H1 (cell line): Measurements from ENCODE around the gene GPR157. TPM values are rescaled to one million over a fixed set of nuclear protein-coding genes. Genes with fewer than 3 reads are reported as not detected.

Source experiments
- CTCF ChIA-PET: fragments of 300-600 bp; sonication (Branson Sonifier 250); formaldehyde crosslinking; loops from one replicate; lab custom pipeline; 2021; ENCODE audit not compliant: partially characterized antibody; lab: Charles Lee
- POLR2A ChIA-PET: fragments of 300-600 bp; sonication (Branson Sonifier 250); formaldehyde crosslinking; loops from one replicate; lab custom pipeline; 2021; ENCODE audit warnings: inconsistent platforms; ENCODE audit not compliant: partially characterized antibody; lab: Charles Lee
- DNase-seq, 2 experiments: peaks; one replicate each; pipeline versions ENCODE4 v3.0.0 to v3.0.0-alpha.2; 2010 to 2022; ENCODE audit warnings: low spot score in 2 of 2, low read depth in 1 of 2, mixed read lengths in 1 of 2
- FAIRE-seq: peaks from 2 replicates; lab custom pipeline; 2011; peaks lifted over from hg19 to GRCh38; lab: Jason Lieb, UNC
- H2AFZ ChIP-seq: 2 replicates; pipeline ENCODE4 v1.8.1; 2012; ENCODE audit warnings: low read length, inconsistent platforms
- H2AK5ac ChIP-seq: 2 replicates; pipeline ENCODE4 v1.6.1; 2013; ENCODE audit warnings: low read depth, low read length
- H2BK120ac ChIP-seq: replicated peaks from 2 replicates; pipeline ENCODE3; 2013; ENCODE audit warnings: low read depth, low read length, inconsistent platforms
- H2BK12ac ChIP-seq: 2 replicates; pipeline ENCODE4 v1.6.1; 2013; ENCODE audit warnings: low read depth, low read length
- H2BK15ac ChIP-seq: 2 replicates; pipeline ENCODE4 v1.6.1; 2013; ENCODE audit warnings: low read length
- H2BK20ac ChIP-seq: 2 replicates; pipeline ENCODE4 v1.6.1; 2013; ENCODE audit warnings: low read length
- H2BK5ac ChIP-seq: 2 replicates; pipeline ENCODE4 v1.6.1; 2013; ENCODE audit warnings: low read depth, low read length
- H3K14ac ChIP-seq: 2 replicates; pipeline ENCODE4 v1.6.1; 2013; ENCODE audit warnings: inconsistent platforms; ENCODE audit not compliant: insufficient read length
- H3K18ac ChIP-seq: 2 replicates; pipeline ENCODE4 v1.6.1; 2013; ENCODE audit warnings: low read length; ENCODE audit errors: extremely low read depth
- H3K23ac ChIP-seq: 2 replicates; pipeline ENCODE4 v1.6.1; 2013; ENCODE audit warnings: inconsistent platforms; ENCODE audit not compliant: insufficient read length
- H3K23me2 ChIP-seq: 2 replicates; pipeline ENCODE4 v1.6.1; 2013; ENCODE audit warnings: low read depth, low read length
- H3K27ac ChIP-seq: 2 replicates; pipeline ENCODE4 v1.6.1; 2011; ENCODE audit warnings: low read depth, low read length, inconsistent platforms
- H3K27me3 ChIP-seq, 4 experiments: replicated peaks in 1 of 4; 1 replicate in 1 of 4; 2 replicates in 3 of 4; pipeline versions ENCODE4 v1.6.1 to v1.8.1; 2011 to 2013; ENCODE audit warnings: low read length in 3 of 4, mild to moderate bottlenecking in 3 of 4, inconsistent platforms in 2 of 4, mixed read lengths in 2 of 4, moderate library complexity in 1 of 4; ENCODE audit not compliant: control insufficient read depth in 3 of 4, insufficient read depth in 3 of 4; ENCODE audit errors: extremely low read depth in 1 of 4
- H3K36me3 ChIP-seq, 4 experiments: 2 replicates each; pipeline versions ENCODE4 v1.6.1 to v1.8.1; 2011 to 2013; ENCODE audit warnings: mild to moderate bottlenecking in 4 of 4, low read length in 3 of 4, moderate library complexity in 2 of 4, control low read depth in 1 of 4, inconsistent platforms in 1 of 4; ENCODE audit not compliant: insufficient read depth in 4 of 4, control insufficient read depth in 2 of 4
- H3K4ac ChIP-seq: replicated peaks from 2 replicates; pipeline ENCODE3; 2013; ENCODE audit warnings: low read length, low read depth, mixed read lengths, inconsistent platforms; ENCODE audit not compliant: insufficient read length
- H3K4me1 ChIP-seq, 4 experiments: replicated peaks in 1 of 4; 1 replicate in 1 of 4; 2 replicates in 3 of 4; pipeline versions ENCODE4 v1.6.1 to v1.8.1; 2011 to 2013; ENCODE audit warnings: low read length in 3 of 4, inconsistent platforms in 2 of 4, mixed read lengths in 1 of 4; ENCODE audit not compliant: insufficient read depth in 4 of 4, control insufficient read depth in 3 of 4
- H3K4me2 ChIP-seq, 2 experiments: 2 replicates each; pipeline versions ENCODE4 v1.6.1 to v1.8.1; 2011 to 2013; ENCODE audit warnings: low read depth in 2 of 2, low read length in 2 of 2, control low read depth in 1 of 2, inconsistent platforms in 1 of 2, mild to moderate bottlenecking in 1 of 2; ENCODE audit not compliant: insufficient read depth in 1 of 2
- H3K4me3 ChIP-seq, 4 experiments: fragments of 200-600, 300-600 bp in 1 of 4; sonication (generic), shearing (Covaris generic), sonication (Bioruptor Twin) in 1 of 4; 2 replicates each; pipeline versions ENCODE4 v1.5.1 to v1.8.1; 2011 to 2016; ENCODE audit warnings: low read length in 4 of 4, low read depth in 3 of 4, control low read depth in 2 of 4, inconsistent platforms in 2 of 4, mild to moderate bottlenecking in 2 of 4, mixed read lengths in 1 of 4, moderate library complexity in 1 of 4; ENCODE audit not compliant: insufficient read depth in 2 of 4; ENCODE audit errors: extremely low read depth in 1 of 4
- H3K56ac ChIP-seq: replicated peaks from 2 replicates; pipeline ENCODE3; 2013; ENCODE audit warnings: low read depth, mild to moderate bottlenecking, mixed read lengths, low read length, inconsistent platforms; ENCODE audit not compliant: insufficient read length
- H3K79me1 ChIP-seq: 2 replicates; pipeline ENCODE4 v1.6.1; 2013; ENCODE audit warnings: low read depth, low read length, control low read depth
- H3K79me2 ChIP-seq, 2 experiments: 2 replicates each; pipeline versions ENCODE4 v1.6.1 to v1.8.1; 2012 to 2013; ENCODE audit warnings: low read length in 2 of 2, mild to moderate bottlenecking in 2 of 2, inconsistent platforms in 1 of 2; ENCODE audit not compliant: insufficient read depth in 2 of 2, control insufficient read depth in 1 of 2
- H3K9ac ChIP-seq, 4 experiments: replicated peaks in 1 of 4; 1 replicate in 1 of 4; 2 replicates in 3 of 4; pipeline versions ENCODE4 v1.6.1 to v1.8.1; 2011 to 2013; ENCODE audit warnings: low read depth in 3 of 4, low read length in 3 of 4, control low read depth in 2 of 4, mild to moderate bottlenecking in 2 of 4, moderate library complexity in 2 of 4, inconsistent platforms in 1 of 4; ENCODE audit errors: extremely low read depth in 1 of 4
- H3K9me3 ChIP-seq, 2 experiments: 2 replicates each; pipeline versions ENCODE4 v1.6.1 to v1.8.1; 2012 to 2013; ENCODE audit warnings: mild to moderate bottlenecking in 2 of 2, moderate library complexity in 2 of 2, control low read depth in 1 of 2, inconsistent platforms in 1 of 2, low read depth in 1 of 2, low read length in 1 of 2, mixed read lengths in 1 of 2; ENCODE audit not compliant: insufficient read depth in 2 of 2
- H4K20me1 ChIP-seq, 2 experiments: replicated peaks in 1 of 2; 2 replicates each; pipeline versions ENCODE3 to v1.8.1; 2011 to 2013; ENCODE audit warnings: inconsistent platforms in 2 of 2, low read length in 2 of 2, mild to moderate bottlenecking in 1 of 2; ENCODE audit not compliant: insufficient read depth in 2 of 2, control insufficient read depth in 1 of 2
- H4K5ac ChIP-seq: 2 replicates; pipeline ENCODE4 v1.6.1; 2013; ENCODE audit warnings: low read length, low read depth, mixed read lengths, inconsistent platforms; ENCODE audit not compliant: insufficient read length
- H4K8ac ChIP-seq: 2 replicates; pipeline ENCODE4 v1.8.0; 2013; ENCODE audit warnings: mild to moderate bottlenecking, moderate library complexity, low read length, inconsistent platforms; ENCODE audit not compliant: insufficient read depth; ENCODE audit errors: extremely low read depth
- H4K91ac ChIP-seq: replicated peaks from 2 replicates; pipeline ENCODE3; 2013; ENCODE audit warnings: low read length, mixed read lengths, inconsistent platforms; ENCODE audit not compliant: insufficient read length
- ASH2L ChIP-seq: fragments of 200-600, 300-600 bp; sonication (generic); IDR thresholded peaks from one replicate; pipeline ENCODE4 v1.7.1; 2017; ENCODE audit warnings: low read length
- CHD1 ChIP-seq: IDR thresholded peaks from 2 replicates; pipeline ENCODE4 v1.6.1; 2012; ENCODE audit warnings: low read depth, low read length, improper control_type of control experiment
- GABPA ChIP-seq: IDR thresholded peaks from 2 replicates; pipeline ENCODE4 v1.6.1; 2011; ENCODE audit warnings: mild to moderate bottlenecking, low read length, moderate library complexity, borderline replicate concordance; ENCODE audit not compliant: insufficient read depth
- KDM4A ChIP-seq: IDR thresholded peaks from one replicate; pipeline ENCODE4 v1.7.1; 2012; ENCODE audit warnings: low read depth, mild to moderate bottlenecking, moderate library complexity, low read length, inconsistent platforms; ENCODE audit not compliant: severe bottlenecking
- ZNF274 ChIP-seq: IDR thresholded peaks from 2 replicates; pipeline ENCODE4 v1.7.0; 2012; ENCODE audit warnings: low read length, borderline replicate concordance; ENCODE audit errors: extremely low read depth
- WGBS, 2 experiments: shearing (Covaris generic) in 1 of 2; methylation state at CpG; one replicate each; pipeline versions ENCODE4 v1.1.6 to v1.1.7; 2013 to 2015; ENCODE audit warnings: low lambda C conversion rate in 2 of 2, mixed read lengths in 2 of 2, inconsistent platforms in 1 of 2, low coverage in 1 of 2, missing lambda C conversion rate in 1 of 2; ENCODE audit not compliant: insufficient replicate concordance in 2 of 2, insufficient coverage in 1 of 2, insufficient read length in 1 of 2; ENCODE audit errors: extremely low coverage in 1 of 2, missing lambda C conversion rate in 1 of 2; 5-methylcytosine and 5-hydroxymethylcytosine counted together
- polyA plus RNA-seq, 7 experiments: library from polyadenylated mRNA; depleted of rRNA in 3 of 7; stranded (reverse) in 5 of 7; unstranded in 2 of 7; fragments of >200 nt in 5 of 7; fragments of 200-250 nt in 2 of 7; gene quantifications; 1 replicate in 5 of 7; 2 replicates in 1 of 7; 4 replicates in 1 of 7; pipeline versions ENCODE4 v1.2.1 to v1.2.3, GENCODE V29; 2011 to 2013; ENCODE audit warnings: missing spikeins in 2 of 7, mixed read lengths in 2 of 7
- total RNA-seq: library from RNA; stranded (reverse); fragmentation: NEBNext Ultra II Directional; extraction: Animal tissue kit (Norgen Biotek cat#: 25700); gene quantifications from 2 replicates; pipeline ENCODE4 v1.2.1, GENCODE V29; 2021

The GPR157 gene
- total and polyA plus RNA-seq, 2 of the 8 experiments (the other 6 are each of a cell fraction or from before 2014, with no cell fraction given), result 1.0 to 11.0 TPM

GRCh38 chr1:9086796-9087195, 42.1 kb downstream of the GPR157 start:
- FAIRE-seq, result no peak
- no peak overlapping the region for H2BK15ac ChIP-seq
- H3K23ac ChIP-seq, result no peak overlapping the region
- H3K56ac ChIP-seq, result no peak overlapping the region
- no peak overlapping the region for H3K14ac ChIP-seq
- H3K4me1 ChIP-seq, result no peaks in the 10 kb centered on the region
- H3K9me3 ChIP-seq, result peaks cover 0 to 5% of the 10 kb centered on the region in 2 experiments; a peak in 1 of 4 replicates
- 88% methylated on average over 2 of the region's 2 CpGs; no CpG with 5 or more reads in 1 of the 2 experiments for WGBS, 2 experiments
- H3K9ac ChIP-seq, result no peak overlapping the region
- no peak overlapping the region for H3K4me3 ChIP-seq
- H3K36me3 ChIP-seq, result no peaks in the 10 kb centered on the region
- TF ChIP-seq GABPA (no peak), CHD1 (no peak), ASH2L (no peak), ZNF274 (no peak), KDM4A (no peak)
- TF ChIP-seq, all 59 proteins: peak for 0
- no peak for DNase-seq
- ChIA-PET CTCF (interaction anchor here (0.5 to 0.6 kb wide), 2 partner anchors 41 to 544 kb away, joined by 3 read pairs; no protein-coding TSS in a partner anchor), POLR2A (no interaction called here)
- Histone ChIP-seq H3K79me2 (no peaks in the 10 kb centered on the region), H4K5ac (no peak overlapping the region), H2BK5ac (no peak overlapping the region), H2BK12ac (no peak overlapping the region), H4K91ac (no peak overlapping the region), H2AFZ (no peak overlapping the region), H3K4me2 (no peak overlapping the region), H2BK120ac (no peak overlapping the region), H3K23me2 (no peaks in the 10 kb centered on the region), H3K27ac (no peak overlapping the region), H3K18ac (no peak overlapping the region), H4K8ac (no peak overlapping the region), H3K4ac (no peak overlapping the region), H4K20me1 (no peaks in the 10 kb centered on the region), H2AK5ac (no peak overlapping the region), H2BK20ac (no peak overlapping the region), H3K79me1 (no peaks in the 10 kb centered on the region), H3K27me3 (no peaks in the 10 kb centered on the region)
